22Rv1 (cell line): Measurements from ENCODE around the gene ABCA8.

Experiments
- CTCF ChIP-seq: fragments of 450-650 bp; IDR thresholded peaks from 2 replicates; pipeline ENCODE4 v1.5.1; 2017; ENCODE audit warnings: mild to moderate bottlenecking
- ZFX ChIP-seq: fragments of 450-650 bp; IDR thresholded peaks from 2 replicates; pipeline ENCODE4 v1.6.1; 2017; ENCODE audit warnings: antibody characterized with exemption, borderline replicate concordance

GRCh38 chr17:68909066-68909465, 46.1 kb downstream of the ABCA8 start:
- no peak for TF ChIP-seq CTCF
- no peak for TF ChIP-seq ZFX
